H1 (cell line): ENCODE measurements around the gene TBCA. TPM values are rescaled to one million over a fixed set of nuclear protein-coding genes. Genes with fewer than 3 reads are reported as not detected.

Experiments used
- CTCF ChIA-PET: fragments of 300-600 bp; sonication (Branson Sonifier 250); formaldehyde crosslinking; loops from one replicate; lab custom pipeline; 2021; ENCODE audit not compliant: partially characterized antibody; lab: Charles Lee
- POLR2A ChIA-PET: fragments of 300-600 bp; sonication (Branson Sonifier 250); formaldehyde crosslinking; loops from one replicate; lab custom pipeline; 2021; ENCODE audit warnings: inconsistent platforms; ENCODE audit not compliant: partially characterized antibody; lab: Charles Lee
- DNase-seq, 2 experiments: peaks; one replicate each; pipeline versions ENCODE4 v3.0.0 to v3.0.0-alpha.2; 2010 to 2022; ENCODE audit warnings: low spot score in 2 of 2, low read depth in 1 of 2, mixed read lengths in 1 of 2
- FAIRE-seq: peaks from 2 replicates; lab custom pipeline; 2011; peaks lifted over from hg19 to GRCh38; lab: Jason Lieb, UNC
- H2AFZ ChIP-seq: 2 replicates; pipeline ENCODE4 v1.8.1; 2012; ENCODE audit warnings: low read length, inconsistent platforms
- H2AK5ac ChIP-seq: 2 replicates; pipeline ENCODE4 v1.6.1; 2013; ENCODE audit warnings: low read depth, low read length
- H2BK120ac ChIP-seq: replicated peaks from 2 replicates; pipeline ENCODE3; 2013; ENCODE audit warnings: low read depth, low read length, inconsistent platforms
- H2BK12ac ChIP-seq: 2 replicates; pipeline ENCODE4 v1.6.1; 2013; ENCODE audit warnings: low read depth, low read length
- H2BK15ac ChIP-seq: 2 replicates; pipeline ENCODE4 v1.6.1; 2013; ENCODE audit warnings: low read length
- H2BK20ac ChIP-seq: 2 replicates; pipeline ENCODE4 v1.6.1; 2013; ENCODE audit warnings: low read length
- H2BK5ac ChIP-seq: 2 replicates; pipeline ENCODE4 v1.6.1; 2013; ENCODE audit warnings: low read depth, low read length
- H3K14ac ChIP-seq: 2 replicates; pipeline ENCODE4 v1.6.1; 2013; ENCODE audit warnings: inconsistent platforms; ENCODE audit not compliant: insufficient read length
- H3K18ac ChIP-seq: 2 replicates; pipeline ENCODE4 v1.6.1; 2013; ENCODE audit warnings: low read length; ENCODE audit errors: extremely low read depth
- H3K23ac ChIP-seq: 2 replicates; pipeline ENCODE4 v1.6.1; 2013; ENCODE audit warnings: inconsistent platforms; ENCODE audit not compliant: insufficient read length
- H3K23me2 ChIP-seq: 2 replicates; pipeline ENCODE4 v1.6.1; 2013; ENCODE audit warnings: low read depth, low read length
- H3K27ac ChIP-seq: 2 replicates; pipeline ENCODE4 v1.6.1; 2011; ENCODE audit warnings: low read depth, low read length, inconsistent platforms
- H3K27me3 ChIP-seq, 4 experiments: replicated peaks in 1 of 4; 1 replicate in 1 of 4; 2 replicates in 3 of 4; pipeline versions ENCODE4 v1.6.1 to v1.8.1; 2011 to 2013; ENCODE audit warnings: low read length in 3 of 4, mild to moderate bottlenecking in 3 of 4, inconsistent platforms in 2 of 4, mixed read lengths in 2 of 4, moderate library complexity in 1 of 4; ENCODE audit not compliant: control insufficient read depth in 3 of 4, insufficient read depth in 3 of 4; ENCODE audit errors: extremely low read depth in 1 of 4
- H3K36me3 ChIP-seq, 4 experiments: 2 replicates each; pipeline versions ENCODE4 v1.6.1 to v1.8.1; 2011 to 2013; ENCODE audit warnings: mild to moderate bottlenecking in 4 of 4, low read length in 3 of 4, moderate library complexity in 2 of 4, control low read depth in 1 of 4, inconsistent platforms in 1 of 4; ENCODE audit not compliant: insufficient read depth in 4 of 4, control insufficient read depth in 2 of 4
- H3K4ac ChIP-seq: replicated peaks from 2 replicates; pipeline ENCODE3; 2013; ENCODE audit warnings: low read length, low read depth, mixed read lengths, inconsistent platforms; ENCODE audit not compliant: insufficient read length
- H3K4me1 ChIP-seq, 4 experiments: replicated peaks in 1 of 4; 1 replicate in 1 of 4; 2 replicates in 3 of 4; pipeline versions ENCODE4 v1.6.1 to v1.8.1; 2011 to 2013; ENCODE audit warnings: low read length in 3 of 4, inconsistent platforms in 2 of 4, mixed read lengths in 1 of 4; ENCODE audit not compliant: insufficient read depth in 4 of 4, control insufficient read depth in 3 of 4
- H3K4me2 ChIP-seq, 2 experiments: 2 replicates each; pipeline versions ENCODE4 v1.6.1 to v1.8.1; 2011 to 2013; ENCODE audit warnings: low read depth in 2 of 2, low read length in 2 of 2, control low read depth in 1 of 2, inconsistent platforms in 1 of 2, mild to moderate bottlenecking in 1 of 2; ENCODE audit not compliant: insufficient read depth in 1 of 2
- H3K4me3 ChIP-seq, 4 experiments: fragments of 200-600, 300-600 bp in 1 of 4; sonication (generic), shearing (Covaris generic), sonication (Bioruptor Twin) in 1 of 4; 2 replicates each; pipeline versions ENCODE4 v1.5.1 to v1.8.1; 2011 to 2016; ENCODE audit warnings: low read length in 4 of 4, low read depth in 3 of 4, control low read depth in 2 of 4, inconsistent platforms in 2 of 4, mild to moderate bottlenecking in 2 of 4, mixed read lengths in 1 of 4, moderate library complexity in 1 of 4; ENCODE audit not compliant: insufficient read depth in 2 of 4; ENCODE audit errors: extremely low read depth in 1 of 4
- H3K56ac ChIP-seq: replicated peaks from 2 replicates; pipeline ENCODE3; 2013; ENCODE audit warnings: low read depth, mild to moderate bottlenecking, mixed read lengths, low read length, inconsistent platforms; ENCODE audit not compliant: insufficient read length
- H3K79me1 ChIP-seq: 2 replicates; pipeline ENCODE4 v1.6.1; 2013; ENCODE audit warnings: low read depth, low read length, control low read depth
- H3K79me2 ChIP-seq, 2 experiments: 2 replicates each; pipeline versions ENCODE4 v1.6.1 to v1.8.1; 2012 to 2013; ENCODE audit warnings: low read length in 2 of 2, mild to moderate bottlenecking in 2 of 2, inconsistent platforms in 1 of 2; ENCODE audit not compliant: insufficient read depth in 2 of 2, control insufficient read depth in 1 of 2
- H3K9ac ChIP-seq, 4 experiments: replicated peaks in 1 of 4; 1 replicate in 1 of 4; 2 replicates in 3 of 4; pipeline versions ENCODE4 v1.6.1 to v1.8.1; 2011 to 2013; ENCODE audit warnings: low read depth in 3 of 4, low read length in 3 of 4, control low read depth in 2 of 4, mild to moderate bottlenecking in 2 of 4, moderate library complexity in 2 of 4, inconsistent platforms in 1 of 4; ENCODE audit errors: extremely low read depth in 1 of 4
- H3K9me3 ChIP-seq, 2 experiments: 2 replicates each; pipeline versions ENCODE4 v1.6.1 to v1.8.1; 2012 to 2013; ENCODE audit warnings: mild to moderate bottlenecking in 2 of 2, moderate library complexity in 2 of 2, control low read depth in 1 of 2, inconsistent platforms in 1 of 2, low read depth in 1 of 2, low read length in 1 of 2, mixed read lengths in 1 of 2; ENCODE audit not compliant: insufficient read depth in 2 of 2
- H4K20me1 ChIP-seq, 2 experiments: replicated peaks in 1 of 2; 2 replicates each; pipeline versions ENCODE3 to v1.8.1; 2011 to 2013; ENCODE audit warnings: inconsistent platforms in 2 of 2, low read length in 2 of 2, mild to moderate bottlenecking in 1 of 2; ENCODE audit not compliant: insufficient read depth in 2 of 2, control insufficient read depth in 1 of 2
- H4K5ac ChIP-seq: 2 replicates; pipeline ENCODE4 v1.6.1; 2013; ENCODE audit warnings: low read length, low read depth, mixed read lengths, inconsistent platforms; ENCODE audit not compliant: insufficient read length
- H4K8ac ChIP-seq: 2 replicates; pipeline ENCODE4 v1.8.0; 2013; ENCODE audit warnings: mild to moderate bottlenecking, moderate library complexity, low read length, inconsistent platforms; ENCODE audit not compliant: insufficient read depth; ENCODE audit errors: extremely low read depth
- H4K91ac ChIP-seq: replicated peaks from 2 replicates; pipeline ENCODE3; 2013; ENCODE audit warnings: low read length, mixed read lengths, inconsistent platforms; ENCODE audit not compliant: insufficient read length
- ATF2 ChIP-seq: IDR thresholded peaks from 2 replicates; pipeline ENCODE4 v1.6.1; 2012; ENCODE audit warnings: low read length, inconsistent platforms
- ATF3 ChIP-seq: IDR thresholded peaks from 2 replicates; pipeline ENCODE4 v1.6.1; 2011; ENCODE audit warnings: low read depth, mild to moderate bottlenecking, low read length; ENCODE audit not compliant: insufficient read depth
- CREB1 ChIP-seq: IDR thresholded peaks from 2 replicates; pipeline ENCODE4 v1.6.1; 2012; ENCODE audit warnings: inconsistent platforms
- E2F6 ChIP-seq: IDR thresholded peaks from 2 replicates; pipeline ENCODE4 v1.6.1; 2012; ENCODE audit warnings: inconsistent platforms
- HDAC6 ChIP-seq: IDR thresholded peaks from one replicate; pipeline ENCODE4 v1.7.1; 2012; ENCODE audit warnings: low read depth, mild to moderate bottlenecking, inconsistent platforms, low read length, moderate library complexity
- MAX ChIP-seq: IDR thresholded peaks from 2 replicates; pipeline ENCODE4 v1.6.1; 2012; ENCODE audit warnings: inconsistent platforms
- NANOG ChIP-seq: IDR thresholded peaks from 2 replicates; pipeline ENCODE4 v1.6.1; 2011; ENCODE audit warnings: low read length, low read depth, mild to moderate bottlenecking, inconsistent platforms; ENCODE audit not compliant: insufficient read depth, poor library complexity, severe bottlenecking
- SIX5 ChIP-seq: IDR thresholded peaks from 2 replicates; pipeline ENCODE4 v1.6.1; 2011; ENCODE audit warnings: mild to moderate bottlenecking, low read depth, low read length
- SP1 ChIP-seq: IDR thresholded peaks from 2 replicates; pipeline ENCODE4 v1.6.1; 2011; ENCODE audit warnings: low read depth, low read length
- TEAD4 ChIP-seq: IDR thresholded peaks from 2 replicates; pipeline ENCODE4 v1.6.1; 2012; ENCODE audit warnings: low read depth, low read length, inconsistent platforms, mixed read lengths
- WGBS, 2 experiments: shearing (Covaris generic) in 1 of 2; methylation state at CpG; one replicate each; pipeline versions ENCODE4 v1.1.6 to v1.1.7; 2013 to 2015; ENCODE audit warnings: low lambda C conversion rate in 2 of 2, mixed read lengths in 2 of 2, inconsistent platforms in 1 of 2, low coverage in 1 of 2, missing lambda C conversion rate in 1 of 2; ENCODE audit not compliant: insufficient replicate concordance in 2 of 2, insufficient coverage in 1 of 2, insufficient read length in 1 of 2; ENCODE audit errors: extremely low coverage in 1 of 2, missing lambda C conversion rate in 1 of 2; 5-methylcytosine and 5-hydroxymethylcytosine counted together
- polyA plus RNA-seq, 7 experiments: library from polyadenylated mRNA; depleted of rRNA in 3 of 7; stranded (reverse) in 5 of 7; unstranded in 2 of 7; fragments of >200 nt in 5 of 7; fragments of 200-250 nt in 2 of 7; gene quantifications; 1 replicate in 5 of 7; 2 replicates in 1 of 7; 4 replicates in 1 of 7; pipeline versions ENCODE4 v1.2.1 to v1.2.3, GENCODE V29; 2011 to 2013; ENCODE audit warnings: missing spikeins in 2 of 7, mixed read lengths in 2 of 7
- total RNA-seq: library from RNA; stranded (reverse); fragmentation: NEBNext Ultra II Directional; extraction: Animal tissue kit (Norgen Biotek cat#: 25700); gene quantifications from 2 replicates; pipeline ENCODE4 v1.2.1, GENCODE V29; 2021

The TBCA gene
- total and polyA plus RNA-seq, 2 of the 8 experiments (the other 6 are each of a cell fraction or from before 2014, with no cell fraction given): 55.7 to 320 TPM

- no peak overlapping the region for H3K14ac ChIP-seq
- no peaks in the 10 kb centered on the region; a peak in 1 of 4 replicates for H3K9me3 ChIP-seq
- no peak overlapping the region for H3K4me3 ChIP-seq
- no peak overlapping the region for H2BK15ac ChIP-seq
- FAIRE-seq: no peak
- no peak overlapping the region for H3K18ac ChIP-seq
- H2BK120ac ChIP-seq: no peak overlapping the region
- no peak overlapping the region for H2BK12ac ChIP-seq
- no peak overlapping the region for H4K5ac ChIP-seq
- no peak overlapping the region for H3K4me2 ChIP-seq
- peaks cover 0 to 4% (median 0%) of the 10 kb centered on the region in 4 experiments; a peak in 1 of 7 replicates for H3K4me1 ChIP-seq
- no peak for DNase-seq
- no peak overlapping the region for H4K91ac ChIP-seq
- no peaks in the 10 kb centered on the region for H3K23me2 ChIP-seq
- no peak overlapping the region for H2BK20ac ChIP-seq
- H3K36me3 ChIP-seq: no peaks in the 10 kb centered on the region
- H3K79me2 ChIP-seq: no peaks in the 10 kb centered on the region
- no peak overlapping the region for H3K23ac ChIP-seq
- WGBS, 2 experiments: 84 to 100% methylated on average over 1 to 2 of the region's 2 CpGs
- no peak overlapping the region for H2AFZ ChIP-seq
- no peak overlapping the region for H2BK5ac ChIP-seq
- H3K79me1 ChIP-seq: no peaks in the 10 kb centered on the region
- H3K4ac ChIP-seq: no peak overlapping the region
- no peak overlapping the region for H2AK5ac ChIP-seq
- no peak overlapping the region for H3K27ac ChIP-seq
- H4K8ac ChIP-seq: no peak overlapping the region
- CTCF ChIA-PET: no interaction called here
- no peak overlapping the region for H3K56ac ChIP-seq
- H3K9ac ChIP-seq: no peak overlapping the region
- POLR2A ChIA-PET: no interaction called here
- H4K20me1 ChIP-seq: no peaks in the 10 kb centered on the region
- no peaks in the 10 kb centered on the region for H3K27me3 ChIP-seq
- no peak for TF ChIP-seq TEAD4
- TF ChIP-seq NANOG: no peak
- TF ChIP-seq SP1: no peak
- no peak for TF ChIP-seq ATF3
- no peak for TF ChIP-seq MAX
- TF ChIP-seq ATF2: no peak
- no peak for TF ChIP-seq HDAC6
- no peak for TF ChIP-seq SIX5
- no peak for TF ChIP-seq E2F6
- TF ChIP-seq CREB1: no peak
Measured at GRCh38 chr5:77791356-77791755, 15.2 kb upstream of the TBCA start.
